G401 (cell line): ENCODE results near the gene DNA2. TPM values are rescaled to one million over a fixed set of nuclear protein-coding genes. Genes with fewer than 3 reads are reported as not detected.
"Not testable (repeated sequence)": the region's sequence is repeated elsewhere in the genome, so short reads cannot be mapped to it uniquely, and the experiment has no call there.

Source experiments
- DNase-seq: peaks from one replicate; pipeline ENCODE4 v3.0.0-alpha.2; 2015; ENCODE audit warnings: low spot score
- in situ Hi-C: cut with HindIII; loops from 2 replicates; pipeline ENCODE4 v1.10.0; 2016; ENCODE audit warnings: low sequenced_read_pairs, mixed read lengths
- total RNA-seq: library from RNA; depleted of rRNA; stranded (reverse); fragments of >200 nt; shearing (Covaris generic); gene quantifications from 2 replicates; pipeline ENCODE4 v1.2.3, GENCODE V29; 2014; rRNA removed

The DNA2 gene
- total RNA-seq = 39.1 and 41.0 TPM in 2 replicates

GRCh38 chr10:68471586-68472408 lies at the start of gene DNA2:
Gene DNA2, minus strand, starts transcription at chr10:68471973. Its CDS starts 109 bp downstream, at chr10:68471864.
- peak; percentile 74 for DNase-seq
- in situ Hi-C loops = no loop called here

GRCh38 chr10:68518609-68519008 lies 46.8 kb upstream of the DNA2 start:
- DNase-seq, in situ Hi-C loops: not testable (repeated sequence)

- in situ Hi-C loops = no loop called here
- no peak for DNase-seq
Observed at GRCh38 chr10:68517188-68517587, 45.4 kb upstream of the DNA2 start.

- DNase-seq = no peak
- in situ Hi-C loops = no loop called here
Observed at GRCh38 chr10:68516766-68517165, 45.0 kb upstream of the DNA2 start.

GRCh38 chr10:68516216-68516615 lies 44.4 kb upstream of the DNA2 start:
- DNase-seq, in situ Hi-C loops: not testable (repeated sequence)

- in situ Hi-C loops = no loop called here
- no peak for DNase-seq
Observed at GRCh38 chr10:68508090-68508489, 36.3 kb upstream of the DNA2 start.

GRCh38 chr10:68506411-68506810 lies 34.6 kb upstream of the DNA2 start:
- in situ Hi-C loops = no loop called here
- no peak for DNase-seq

- in situ Hi-C loops = no loop called here
- no peak for DNase-seq
Observed at GRCh38 chr10:68502846-68503245, 31.1 kb upstream of the DNA2 start.

GRCh38 chr10:68501691-68502090 lies 29.9 kb upstream of the DNA2 start:
- no peak for DNase-seq
- in situ Hi-C loops = no loop called here

GRCh38 chr10:68499544-68499943 lies 27.8 kb upstream of the DNA2 start:
- no peak for DNase-seq
- in situ Hi-C loops = no loop called here

GRCh38 chr10:68496072-68496471 lies 24.3 kb upstream of the DNA2 start:
- in situ Hi-C loops = no loop called here
- DNase-seq = no peak

- DNase-seq = no peak
- in situ Hi-C loops = no loop called here
Observed at GRCh38 chr10:68492118-68492517, 20.3 kb upstream of the DNA2 start.

GRCh38 chr10:68489919-68490318 lies 18.1 kb upstream of the DNA2 start:
- no peak for DNase-seq
- in situ Hi-C loops = no loop called here

- no peak for DNase-seq
- in situ Hi-C loops = no loop called here
Observed at GRCh38 chr10:68474021-68474420, 2.2 kb upstream of the DNA2 start.

- no peak for DNase-seq
- in situ Hi-C loops = no loop called here
Observed at GRCh38 chr10:68471063-68471585, 649 bp downstream of the DNA2 start.

GRCh38 chr10:68470300-68470699 lies 1.5 kb downstream of the DNA2 start:
- in situ Hi-C loops = no loop called here
- DNase-seq = no peak

- no peak for DNase-seq
- in situ Hi-C loops = no loop called here
Observed at GRCh38 chr10:68469838-68470237, 1.9 kb downstream of the DNA2 start.

- DNase-seq, in situ Hi-C loops: not testable (repeated sequence)
Observed at GRCh38 chr10:68464729-68465128, 7.0 kb downstream of the DNA2 start.

GRCh38 chr10:68463365-68464093 lies 8.2 kb downstream of the DNA2 start:
- no peak for DNase-seq
- in situ Hi-C loops = no loop called here

GRCh38 chr10:68462536-68462935 lies 9.2 kb downstream of the DNA2 start:
- in situ Hi-C loops = no loop called here
- DNase-seq = no peak
